ENCODE measurements around the gene MPV17L.
"Not testable (repeated sequence)": the region's sequence is repeated elsewhere in the genome, so short reads cannot be mapped to it uniquely, and the experiment has no call there.

Gene MPV17L

GRCh38 chr16:15395631-15396508 lies at the start of gene MPV17L:
Gene MPV17L, plus strand, starts transcription at chr16:15395754. Its CDS starts 144 bp downstream, at chr16:15395898.
- not testable (repeated sequence) for DNase-seq

GRCh38 chr16:15348721-15349120 lies 46.8 kb upstream of the MPV17L start:
- DNase-seq = not testable (repeated sequence)

GRCh38 chr16:15351251-15351650 lies 44.3 kb upstream of the MPV17L start:
- not testable (repeated sequence) for DNase-seq

- DNase-seq = not testable (repeated sequence)
These were observed 43.8 kb upstream of the MPV17L start for GRCh38 chr16:15351745-15352144.

- not testable (repeated sequence) for DNase-seq
These were observed 42.7 kb upstream of the MPV17L start for GRCh38 chr16:15352852-15353251.

GRCh38 chr16:15354846-15355245 lies 40.7 kb upstream of the MPV17L start:
- not testable (repeated sequence) for DNase-seq

GRCh38 chr16:15357495-15357894 lies 38.1 kb upstream of the MPV17L start:
- not testable (repeated sequence) for DNase-seq

- not testable (repeated sequence) for DNase-seq
These were observed 17.4 kb upstream of the MPV17L start, which contains the start of gene NPIPA5 for GRCh38 chr16:15378194-15378593. Gene NPIPA5, minus strand, starts transcription at chr16:15378294. Its CDS starts 0 bp downstream, at chr16:15378294.

GRCh38 chr16:15382810-15383209 lies 12.7 kb upstream of the MPV17L start:
- DNase-seq = not testable (repeated sequence)

GRCh38 chr16:15388060-15388459 lies 7.5 kb upstream of the MPV17L start:
- not testable (repeated sequence) for DNase-seq

GRCh38 chr16:15389916-15390315 lies 5.6 kb upstream of the MPV17L start:
- not testable (repeated sequence) for DNase-seq

GRCh38 chr16:15393025-15393424 lies 2.5 kb upstream of the MPV17L start:
- DNase-seq = not testable (repeated sequence)

- not testable (repeated sequence) for DNase-seq
These were observed 915 bp downstream of the MPV17L start for GRCh38 chr16:15396509-15396829.

GRCh38 chr16:15396948-15397594 lies 1.5 kb downstream of the MPV17L start:
- no peak for DNase-seq

GRCh38 chr16:15398618-15399316 lies 3.2 kb downstream of the MPV17L start:
- DNase-seq = no peak

- DNase-seq = no peak
These were observed 3.8 kb downstream of the MPV17L start for GRCh38 chr16:15399317-15399716.

- DNase-seq = not testable (repeated sequence)
These were observed 4.8 kb downstream of the MPV17L start for GRCh38 chr16:15400314-15400713.

- DNase-seq = no peak
These were observed 6.4 kb downstream of the MPV17L start for GRCh38 chr16:15401972-15402371.

- DNase-seq = no peak
These were observed 7.9 kb downstream of the MPV17L start for GRCh38 chr16:15403392-15403995.

- not testable (repeated sequence) for DNase-seq
These were observed 8.5 kb downstream of the MPV17L start for GRCh38 chr16:15404091-15404490.

GRCh38 chr16:15404792-15405191 lies 9.2 kb downstream of the MPV17L start:
- DNase-seq = no peak

- not testable (repeated sequence) for DNase-seq
These were observed 12.2 kb downstream of the MPV17L start for GRCh38 chr16:15407756-15408155.

GRCh38 chr16:15409476-15409875 lies 13.9 kb downstream of the MPV17L start:
- DNase-seq = not testable (repeated sequence)

Data from NCI-H774 (cell line).